ENCODE results near the gene VARS1. TPM values are rescaled to one million over a fixed set of nuclear protein-coding genes. Genes with fewer than 3 reads are reported as not detected.
"Not testable (repeated sequence)": the region's sequence is repeated elsewhere in the genome, so short reads cannot be mapped to it uniquely, and the experiment has no call there.

The VARS1 gene
- total RNA-seq = 56.4 and 62.2 TPM in 2 replicates
- polyA plus RNA-seq (2012) = 66.4 TPM

DNA sequence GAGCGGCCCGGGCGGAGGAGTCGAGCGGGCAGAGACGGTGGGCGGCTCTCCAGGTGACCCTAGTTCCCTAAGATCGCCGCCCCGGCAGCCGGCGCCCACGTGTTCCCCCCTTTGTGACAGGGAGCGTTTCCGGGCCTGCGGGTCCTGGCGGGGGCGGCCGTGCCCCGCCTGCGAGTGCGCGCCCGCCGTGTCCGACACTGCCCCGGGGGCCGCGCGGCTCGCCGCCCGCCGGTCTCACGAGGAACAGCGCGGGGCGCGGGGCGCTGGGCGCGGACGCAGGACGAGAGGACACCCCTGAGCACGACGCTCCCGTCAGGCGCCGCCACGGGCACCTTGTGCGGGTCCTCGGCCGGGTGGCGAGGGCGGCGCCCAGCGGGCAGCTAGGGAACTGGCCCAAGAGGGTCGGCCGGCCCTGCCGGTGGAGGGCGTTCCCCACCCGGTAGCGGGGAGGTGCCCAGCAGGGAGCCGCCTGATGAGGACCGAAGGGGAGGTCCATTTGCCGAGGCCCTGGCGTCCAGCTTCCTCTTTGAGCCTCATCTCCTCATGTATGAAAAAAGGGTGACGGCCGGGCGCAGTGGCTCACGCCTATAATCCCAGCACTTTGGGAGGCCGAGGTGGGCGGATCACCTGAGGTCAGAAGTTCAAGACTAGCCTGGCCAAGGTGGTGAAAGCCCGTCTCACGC, at the start of gene VARS1:
VARS1 (minus strand) TSS at position 137 of the 683 bp plus-strand sequence. CDS start 535 bp downstream, outside the sequence.
- peak; percentile 87 for DNase-seq (ENCODE audit: low read depth)

DNA sequence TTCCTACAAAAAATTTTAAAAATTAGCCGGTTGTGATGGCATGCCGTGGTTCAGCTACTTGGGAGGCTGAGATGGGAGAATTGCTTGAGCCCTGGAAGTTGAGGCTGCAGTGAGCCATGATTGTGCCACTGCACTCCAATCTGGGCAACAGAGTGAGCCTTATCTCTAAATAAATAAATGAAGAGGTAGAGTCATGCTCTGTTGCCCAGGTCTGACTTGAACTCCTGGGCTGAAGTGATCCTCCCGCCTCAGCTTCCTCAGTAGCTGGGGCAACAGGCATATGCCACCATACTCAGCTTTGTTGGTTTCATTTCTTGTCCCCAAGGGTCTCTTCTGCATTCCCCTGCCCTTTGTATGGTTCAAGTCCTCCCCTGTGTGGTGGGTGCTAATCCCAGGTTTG, 49.0 kb upstream of the VARS1 start:
- DNase-seq (ENCODE audit: low read depth) = no peak

DNA sequence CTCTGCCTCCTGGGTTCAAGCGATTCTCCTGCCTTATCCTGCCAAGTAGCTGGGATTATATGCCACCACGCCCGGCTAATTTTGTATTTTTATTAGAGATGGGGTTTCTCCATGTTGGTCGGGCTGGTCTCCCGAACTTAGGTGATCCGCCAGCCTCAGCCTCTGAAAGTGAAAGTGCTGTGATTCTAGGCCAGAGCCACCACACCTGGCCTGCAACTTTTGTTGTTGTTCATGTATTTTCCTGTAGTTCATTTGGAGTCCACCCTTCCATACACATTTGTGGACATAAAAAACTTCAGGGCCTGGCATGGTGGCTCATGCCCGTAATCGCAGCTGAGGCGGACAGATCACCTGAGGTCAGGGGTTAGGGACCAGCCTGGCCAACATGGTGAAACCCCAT, 46.5 kb upstream of the VARS1 start:
- DNase-seq (ENCODE audit: low read depth) = no peak

DNA sequence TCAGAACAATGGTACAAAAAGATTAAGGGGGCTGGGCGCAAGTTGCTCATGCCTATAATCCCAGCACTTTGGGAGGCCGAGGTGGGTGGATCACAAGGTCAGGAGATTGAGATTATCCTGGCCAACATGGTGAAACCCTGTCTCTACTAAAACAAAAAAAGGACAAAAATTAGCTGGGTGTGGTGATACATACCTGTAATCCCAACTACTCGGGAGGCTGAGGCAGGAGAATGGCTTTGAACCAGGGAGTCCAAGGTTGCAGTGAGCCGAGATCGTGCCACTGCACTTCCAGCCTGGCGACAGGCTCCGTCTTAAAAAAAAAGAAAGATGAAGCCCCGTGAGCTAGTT, 44.2 kb upstream of the VARS1 start:
- DNase-seq (ENCODE audit: low read depth) = not testable (repeated sequence)

DNA sequence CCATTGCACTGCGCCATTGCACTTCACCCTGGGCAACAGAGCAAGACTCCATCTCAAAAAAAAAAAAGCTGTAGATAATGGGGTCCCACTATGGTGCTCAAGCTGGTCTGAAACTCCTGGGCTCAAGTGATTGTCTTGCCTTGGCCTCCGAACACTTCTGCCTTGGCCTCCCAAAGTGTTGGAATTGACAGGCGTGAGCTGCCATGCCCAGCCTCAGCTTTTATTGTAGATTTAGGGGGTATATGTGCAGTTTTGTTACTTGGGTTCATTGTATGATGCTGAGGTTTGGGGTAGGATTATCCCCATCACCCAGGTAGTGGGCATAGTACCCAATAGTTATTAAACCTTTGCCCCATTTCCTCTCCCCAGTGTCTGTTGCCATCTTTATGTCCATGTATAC, 43.4 kb upstream of the VARS1 start:
- DNase-seq (ENCODE audit: low read depth) = no peak

DNA sequence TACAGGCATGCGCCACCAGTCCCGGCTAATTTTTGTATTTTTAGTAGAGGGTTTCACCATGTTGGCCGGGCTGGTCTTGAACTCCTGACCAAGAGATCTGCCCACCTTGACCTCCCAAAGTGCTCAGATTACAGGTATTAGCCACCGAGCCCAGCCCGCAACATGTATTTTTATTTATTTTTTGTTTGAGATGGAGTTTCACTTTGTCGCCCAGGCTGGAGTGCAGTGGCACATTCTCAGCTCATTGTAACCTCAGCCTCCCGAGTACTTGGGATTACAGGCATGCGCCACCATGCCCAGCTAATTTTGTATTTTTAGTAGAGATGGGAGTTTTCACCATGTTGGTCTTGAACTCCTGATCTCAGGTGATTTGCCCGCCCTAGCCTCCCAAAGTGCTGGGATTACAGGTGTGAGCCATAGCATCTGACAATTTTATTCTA, 42.6 kb upstream of the VARS1 start:
- not testable (repeated sequence) for DNase-seq (ENCODE audit: low read depth)

DNA sequence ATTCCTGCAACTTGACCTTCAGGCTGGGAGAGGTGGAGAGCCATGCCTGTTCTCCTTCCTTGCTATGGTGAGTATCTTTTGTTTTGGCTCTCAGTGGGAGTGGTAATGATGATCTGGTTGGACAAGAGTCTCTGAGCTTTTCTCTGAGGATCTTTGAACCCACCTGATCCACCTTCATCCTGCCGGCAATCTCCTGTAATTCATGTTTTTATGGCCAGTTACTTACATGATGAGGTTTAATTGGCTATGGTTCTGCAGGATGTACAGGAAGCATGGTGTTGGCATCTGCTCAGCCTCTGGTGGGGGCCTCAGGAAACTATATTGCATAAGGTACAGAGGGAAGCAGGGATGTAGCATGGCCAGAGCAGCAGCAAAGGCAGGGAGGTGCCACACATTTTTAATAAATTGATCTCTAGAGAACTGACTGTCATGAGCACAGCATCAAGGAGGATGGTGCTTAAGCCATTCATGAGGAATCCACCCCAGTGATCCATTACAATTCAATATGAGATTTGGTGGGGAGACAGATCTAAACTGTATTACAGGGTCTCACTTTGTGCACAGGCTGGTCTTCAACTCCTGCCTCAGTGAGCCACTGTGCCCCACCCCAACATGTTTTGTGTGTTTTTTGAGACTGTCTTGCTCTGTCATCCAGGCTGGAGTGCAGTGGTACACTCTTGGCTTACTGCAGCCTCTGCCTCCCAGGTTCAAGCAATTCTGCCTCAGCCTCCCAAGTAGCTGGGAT, 42.0 kb upstream of the VARS1 start:
- DNase-seq (ENCODE audit: low read depth) = no peak

DNA sequence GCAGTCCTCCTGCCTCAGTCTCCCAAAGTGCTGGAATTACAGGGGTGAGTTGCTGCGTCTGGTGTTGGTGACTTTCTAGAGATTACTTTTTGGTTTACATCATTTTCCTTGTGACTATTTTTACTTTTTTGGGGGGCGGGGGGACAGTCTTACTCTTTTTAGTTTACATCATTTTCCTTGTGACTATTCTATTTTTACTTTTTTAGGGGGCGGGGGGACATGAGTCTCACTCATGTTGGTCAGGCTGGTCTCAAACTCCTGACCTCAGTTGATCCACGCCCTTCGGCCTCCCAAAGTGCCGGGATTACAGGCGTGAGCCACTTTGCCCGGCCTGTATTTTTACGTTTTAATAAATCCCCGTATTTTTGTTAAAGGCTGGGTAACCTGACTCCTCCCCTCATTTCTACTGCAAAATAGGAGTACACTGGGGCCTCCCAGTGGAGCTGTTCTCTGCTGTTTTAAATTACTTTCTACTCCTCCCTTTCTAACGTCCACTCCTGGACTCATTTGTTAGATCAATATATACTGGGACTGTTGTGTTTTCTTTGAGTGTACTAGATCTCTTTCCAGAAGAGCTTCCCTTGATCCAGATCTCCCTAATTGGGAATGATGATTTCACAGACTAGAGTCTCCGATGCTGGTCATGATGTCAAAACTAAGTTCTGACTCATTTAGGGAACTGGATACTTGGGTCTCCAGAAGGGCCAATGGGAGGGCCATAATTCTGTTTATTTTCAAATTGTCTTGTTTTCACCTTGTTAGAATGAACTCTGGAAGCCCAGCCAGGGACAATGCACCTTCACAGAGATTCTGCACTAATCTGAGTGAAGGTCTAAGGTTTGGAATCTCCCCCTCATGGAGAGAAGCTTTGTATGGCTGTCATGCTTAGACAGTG, 41.2 kb upstream of the VARS1 start:
- DNase-seq (ENCODE audit: low read depth) = peak; percentile 61

DNA sequence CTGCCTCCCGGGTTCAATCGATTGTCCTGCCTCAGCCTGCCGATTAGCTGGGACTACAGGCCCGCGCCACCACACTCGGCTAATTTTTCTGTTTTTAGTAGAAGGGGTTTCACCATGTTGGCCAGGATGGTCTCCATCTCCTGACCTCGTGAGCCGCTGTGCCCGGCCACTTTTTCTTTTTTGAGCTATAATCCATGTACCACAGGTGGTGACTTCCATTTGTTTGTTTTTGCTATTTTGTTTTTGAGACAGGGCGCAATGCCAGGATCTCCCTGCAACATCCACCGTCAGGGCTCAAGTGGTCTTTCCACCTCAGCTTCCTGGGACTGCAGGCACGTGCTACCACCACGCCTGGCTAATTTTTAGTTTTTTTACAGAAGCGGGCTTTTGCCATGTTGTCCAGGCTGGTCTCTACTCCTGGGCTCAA, 40.5 kb upstream of the VARS1 start:
- DNase-seq (ENCODE audit: low read depth) = peak; percentile 28

DNA sequence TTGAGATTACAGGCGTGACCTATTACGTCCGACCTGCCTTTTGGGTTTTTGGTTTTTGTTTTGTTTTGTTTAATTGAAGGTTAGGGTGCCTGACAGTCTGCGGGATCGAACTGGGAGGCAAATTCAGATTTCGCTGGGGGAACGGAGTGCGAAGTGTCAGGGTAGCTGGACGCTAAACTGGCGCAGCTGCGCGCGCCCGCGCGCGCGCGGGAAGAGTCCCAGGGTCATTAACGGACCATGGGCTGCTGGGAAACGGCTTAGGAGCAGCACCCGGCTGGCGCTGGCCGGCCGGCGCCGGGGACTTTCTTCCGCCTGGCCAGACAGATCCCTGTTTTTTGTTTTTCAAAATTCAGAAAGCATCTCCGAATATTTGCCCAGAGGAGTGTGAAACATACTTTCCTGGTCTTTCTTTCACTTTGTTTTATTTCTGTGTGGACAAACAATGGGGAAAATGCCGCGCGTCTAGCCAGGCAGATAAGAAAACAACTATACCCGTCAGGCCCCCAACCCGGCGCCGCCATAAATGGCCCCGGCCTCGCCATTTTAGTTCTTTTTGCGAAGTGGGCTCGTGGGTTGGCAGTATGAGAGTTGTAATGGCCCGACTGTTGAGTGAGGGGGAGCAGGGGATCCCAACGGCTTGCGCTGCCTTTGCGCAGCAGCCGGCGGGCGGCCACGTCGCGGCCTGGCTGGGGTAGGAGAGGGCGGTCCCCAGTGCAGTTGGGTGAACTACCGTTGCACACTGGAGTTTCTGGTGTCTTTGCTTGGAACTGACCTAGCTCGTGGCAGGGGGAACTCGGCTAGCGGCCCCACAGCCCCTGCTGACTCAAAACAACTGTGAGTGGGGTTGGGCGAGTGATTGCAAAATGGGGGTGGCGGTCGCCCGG, 39.1 kb upstream of the VARS1 start:
- peak; percentile 92 for DNase-seq (ENCODE audit: low read depth)

DNA sequence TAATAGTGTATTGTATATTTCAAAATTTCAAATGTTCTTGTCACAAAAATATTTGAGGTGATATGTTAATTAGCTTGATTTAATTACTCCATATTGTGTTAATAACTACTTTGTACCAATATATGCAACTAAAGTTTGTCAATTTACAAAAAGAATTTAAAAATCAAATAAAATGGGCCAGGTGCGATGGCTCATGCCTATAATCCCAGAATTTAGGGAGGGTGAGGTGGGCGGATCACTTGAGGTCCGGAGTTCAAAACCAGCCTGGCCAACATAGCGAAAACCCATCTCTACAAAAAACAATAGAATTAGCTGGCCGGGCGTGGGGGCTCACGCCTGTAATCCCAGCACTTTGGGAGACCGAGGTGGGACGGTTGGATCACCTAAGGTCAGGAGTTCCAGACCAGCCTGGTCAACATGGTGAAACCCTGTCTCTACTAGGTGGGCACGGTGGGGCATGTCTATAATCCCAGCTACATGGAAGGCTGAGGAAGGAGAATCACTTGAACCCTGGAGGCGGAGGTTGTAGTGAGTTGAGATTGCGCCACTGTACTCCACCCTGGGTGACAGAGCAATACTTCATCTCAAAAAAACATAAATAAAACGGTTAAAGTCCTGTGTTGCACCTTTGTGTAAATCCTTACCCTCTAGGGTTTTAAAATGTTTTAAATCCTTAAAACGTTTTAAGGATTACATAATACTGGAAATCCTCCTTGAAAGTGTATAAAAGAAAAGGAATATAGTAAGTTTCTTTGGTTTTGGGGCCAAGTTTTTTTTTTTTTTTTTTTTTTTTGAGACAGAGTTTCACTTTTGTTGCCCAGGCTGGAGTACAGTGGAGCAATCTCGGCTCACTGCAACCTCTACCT, 36.0 kb upstream of the VARS1 start:
- no peak for DNase-seq (ENCODE audit: low read depth)

DNA sequence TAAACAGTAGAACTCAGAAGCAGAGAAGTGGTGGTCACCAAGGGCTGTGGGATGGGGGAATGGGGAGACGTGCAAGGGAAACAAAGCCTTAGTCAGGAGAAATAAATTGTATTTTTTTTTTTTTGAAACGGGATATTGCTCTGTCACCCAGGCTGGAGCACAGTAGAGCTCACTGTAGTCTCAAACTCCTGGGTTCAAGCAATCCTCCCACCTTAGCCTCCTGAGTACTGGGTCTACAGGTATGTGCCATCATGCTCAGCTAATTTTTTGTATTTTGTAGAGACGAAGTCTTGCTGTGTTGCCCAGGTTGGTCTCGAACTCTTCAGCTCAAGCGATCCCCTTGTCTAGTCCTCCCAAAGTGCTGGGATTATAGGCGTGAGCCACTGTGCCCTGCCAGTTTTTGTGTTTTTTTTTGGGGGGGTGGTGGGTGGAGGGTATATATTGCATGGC, 35.4 kb upstream of the VARS1 start:
- no peak for DNase-seq (ENCODE audit: low read depth)

DNA sequence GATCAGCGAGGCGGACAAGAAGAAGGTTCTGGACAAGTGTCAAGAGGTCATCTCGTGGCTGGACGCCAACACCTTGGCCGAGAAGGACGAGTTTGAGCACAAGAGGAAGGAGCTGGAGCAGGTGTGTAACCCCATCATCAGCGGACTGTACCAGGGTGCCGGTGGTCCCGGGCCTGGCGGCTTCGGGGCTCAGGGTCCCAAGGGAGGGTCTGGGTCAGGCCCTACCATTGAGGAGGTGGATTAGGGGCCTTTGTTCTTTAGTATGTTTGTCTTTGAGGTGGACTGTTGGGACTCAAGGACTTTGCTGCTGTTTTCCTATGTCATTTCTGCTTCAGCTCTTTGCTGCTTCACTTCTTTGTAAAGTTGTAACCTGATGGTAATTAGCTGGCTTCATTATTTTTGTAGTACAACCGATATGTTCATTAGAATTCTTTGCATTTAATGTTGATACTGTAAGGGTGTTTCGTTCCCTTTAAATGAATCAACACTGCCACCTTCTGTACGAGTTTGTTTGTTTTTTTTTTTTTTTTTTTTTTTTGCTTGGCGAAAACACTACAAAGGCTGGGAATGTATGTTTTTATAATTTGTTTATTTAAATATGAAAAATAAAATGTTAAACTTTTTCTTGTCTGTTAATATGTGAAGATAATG, 34.2 kb upstream of the VARS1 start:
- DNase-seq (ENCODE audit: low read depth) = peak; percentile 53

DNA sequence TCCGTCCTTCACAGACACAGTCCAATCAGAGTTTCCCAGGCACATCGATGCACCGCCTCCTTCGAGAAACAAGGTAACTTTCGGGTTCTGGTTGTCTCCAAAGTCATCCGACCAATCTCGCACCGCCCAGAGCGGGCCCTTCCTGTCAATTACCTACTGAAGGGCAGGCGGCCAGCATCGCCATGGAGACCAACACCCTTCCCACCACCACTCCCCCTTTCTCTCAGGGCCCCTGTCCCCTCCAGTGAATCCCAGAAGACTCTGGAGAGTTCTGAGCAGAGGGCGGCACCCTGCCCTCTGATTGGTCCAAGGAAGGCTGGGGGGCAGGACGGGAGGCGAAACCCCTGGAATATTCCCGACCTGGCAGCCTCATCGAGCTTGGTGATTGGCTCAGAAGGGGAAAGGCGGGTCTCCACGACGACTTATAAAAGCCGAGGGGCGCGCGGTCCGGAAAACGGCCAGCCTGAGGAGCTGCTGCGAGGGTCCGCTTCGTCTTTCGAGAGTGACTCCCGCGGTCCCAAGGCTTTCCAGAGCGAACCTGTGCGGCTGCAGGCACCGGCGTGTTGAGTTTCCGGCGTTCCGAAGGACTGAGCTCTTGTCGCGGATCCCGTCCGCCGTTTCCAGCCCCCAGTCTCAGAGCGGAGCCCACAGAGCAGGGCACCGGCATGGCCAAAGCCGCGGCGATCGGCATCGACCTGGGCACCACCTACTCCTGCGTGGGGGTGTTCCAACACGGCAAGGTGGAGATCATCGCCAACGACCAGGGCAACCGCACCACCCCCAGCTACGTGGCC, 31.9 kb upstream of the VARS1 start, which contains the start of gene HSPA1B:
HSPA1B (plus strand) TSS at position 453 of the 794 bp plus-strand sequence; CDS start at position 666, 213 bp downstream.
- peak; percentile 100 for DNase-seq (ENCODE audit: low read depth)

DNA sequence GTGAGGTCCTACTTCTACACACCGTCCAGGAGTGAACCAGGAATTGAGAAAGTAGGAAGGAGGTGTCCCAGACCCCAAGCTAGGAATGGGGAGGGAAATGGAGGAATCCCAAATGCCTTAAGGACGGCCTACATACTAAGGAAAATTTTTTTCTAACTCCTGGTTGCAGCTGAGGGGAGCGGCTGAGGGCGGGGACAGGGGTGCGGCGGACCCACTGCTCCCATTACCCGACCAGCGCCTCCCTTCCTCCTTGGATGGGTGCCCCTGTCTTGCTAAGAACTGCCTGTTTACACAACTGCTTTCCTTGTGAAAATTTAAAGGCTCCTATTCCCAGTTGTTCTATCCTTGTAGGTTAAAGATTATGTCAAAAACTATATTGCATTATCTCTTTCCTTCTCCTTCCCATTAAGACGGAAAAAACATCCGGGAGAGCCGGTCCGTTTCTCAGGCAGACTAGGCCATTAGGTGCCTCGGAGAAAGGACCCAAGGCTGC, 31.3 kb upstream of the VARS1 start:
- DNase-seq (ENCODE audit: low read depth) = peak; percentile 89

DNA sequence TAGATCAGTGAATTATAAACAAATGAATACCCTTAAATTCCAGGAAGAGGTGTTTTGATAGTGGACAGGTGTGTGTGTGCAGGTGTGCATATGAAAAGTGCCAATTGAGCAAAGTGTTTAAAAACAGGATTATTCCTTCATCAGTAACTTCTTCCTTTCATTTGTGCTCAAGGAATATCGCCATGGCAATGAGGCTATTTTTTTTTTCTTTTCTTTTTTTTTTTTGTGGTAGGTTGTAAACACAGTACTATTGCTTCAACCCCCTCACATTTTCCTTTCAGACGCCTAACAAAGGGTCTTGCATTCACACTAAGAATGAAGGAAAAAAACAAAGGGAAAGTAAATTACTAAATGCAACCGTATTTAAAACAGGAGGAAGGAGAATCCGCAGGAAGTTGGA, 30.0 kb upstream of the VARS1 start:
- no peak for DNase-seq (ENCODE audit: low read depth)

DNA sequence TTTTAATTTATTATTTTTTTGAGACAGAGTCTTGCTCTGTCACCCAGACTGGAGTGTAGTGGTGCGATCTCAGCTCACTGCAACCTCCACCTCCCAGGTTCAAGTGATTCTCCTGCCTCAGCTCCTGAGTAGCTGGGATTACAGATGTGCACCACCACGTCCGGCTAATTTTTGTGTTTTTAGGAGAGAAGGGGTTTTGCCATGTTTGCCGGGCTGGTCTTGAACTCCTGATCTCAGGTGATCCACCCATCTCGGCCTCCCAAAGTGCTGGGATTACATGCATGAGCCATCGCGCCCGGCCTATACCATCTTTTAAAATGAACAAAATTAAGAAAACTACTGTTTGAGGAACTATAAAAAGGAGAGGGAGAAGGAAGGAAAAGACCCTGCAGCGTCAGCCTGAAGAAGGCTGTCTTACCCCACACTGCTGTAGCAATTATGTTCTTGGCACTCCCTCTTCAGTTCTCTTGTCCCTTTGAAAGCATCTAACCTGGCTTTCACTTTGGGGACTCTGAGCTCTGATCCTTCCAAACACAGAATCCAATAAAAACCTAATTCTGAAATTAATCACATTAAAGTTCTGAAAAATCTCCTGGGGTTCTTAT, 28.1 kb upstream of the VARS1 start:
- DNase-seq (ENCODE audit: low read depth) = not testable (repeated sequence)
